Ectodermal cell (in vitro differentiated cells): ENCODE measurements around the gene NEAT1.

Experiments used
- H3K27ac ChIP-seq: 2 replicates; pipeline ENCODE4 v1.7.0; 2013; ENCODE audit warnings: mild to moderate bottlenecking, low read depth, low read length; ENCODE audit not compliant: insufficient read depth, poor library complexity, severe bottlenecking
- H3K27me3 ChIP-seq: 2 replicates; pipeline ENCODE4 v1.7.0; 2013; ENCODE audit warnings: mild to moderate bottlenecking, low read length; ENCODE audit not compliant: insufficient read depth, control insufficient read depth, poor library complexity, severe bottlenecking
- H3K36me3 ChIP-seq: one replicate; pipeline ENCODE4 v1.7.0; 2013; ENCODE audit warnings: low read length; ENCODE audit not compliant: control insufficient read depth, insufficient read depth
- H3K4me1 ChIP-seq: one replicate; pipeline ENCODE4 v1.7.0; 2013; ENCODE audit warnings: low read length; ENCODE audit not compliant: control insufficient read depth, insufficient read depth
- H3K4me3 ChIP-seq: 2 replicates; pipeline ENCODE4 v1.7.0; 2013; ENCODE audit warnings: low read depth, low read length, control low read depth; ENCODE audit not compliant: insufficient read depth
- H3K9me3 ChIP-seq: 2 replicates; pipeline ENCODE4 v1.7.0; 2013; ENCODE audit warnings: mild to moderate bottlenecking, low read length, moderate library complexity; ENCODE audit not compliant: control insufficient read depth
- WGBS, 2 experiments: methylation state at CpG; one replicate each; pipeline ENCODE4 v1.1.7; 2013; ENCODE audit warnings: missing lambda C conversion rate in 2 of 2; 5-methylcytosine and 5-hydroxymethylcytosine counted together

The NEAT1 gene

GRCh38 chr11:65417702-65418430, 4.7 kb upstream of the NEAT1 start:
- H3K9me3 ChIP-seq: no peaks in the 10 kb centered on the region
- WGBS, 2 experiments: 77 to 78% methylated on average over 19 of the region's 19 CpGs
- H3K27ac ChIP-seq: no peak overlapping the region
- H3K4me3 ChIP-seq: no peak overlapping the region
- H3K27me3 ChIP-seq: no peaks in the 10 kb centered on the region
- H3K36me3 ChIP-seq: no peaks in the 10 kb centered on the region
- H3K4me1 ChIP-seq: peaks cover 53% of the 10 kb centered on the region

DNA sequence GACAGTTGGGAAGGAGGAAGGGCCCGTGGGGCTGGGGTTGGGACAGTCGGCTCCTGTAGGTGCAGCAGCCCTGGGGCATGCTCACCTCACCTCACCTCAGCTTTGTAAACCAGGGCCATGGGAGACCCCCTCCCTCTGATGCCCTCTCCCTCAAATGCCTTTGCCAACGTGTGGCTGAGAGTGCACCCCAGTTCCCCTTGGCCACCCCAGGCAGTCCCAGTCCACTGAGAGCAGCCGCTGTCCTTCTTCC, 4.2 kb upstream of the NEAT1 start:
- 46 to 57% methylated on average over 4 of the region's 4 CpGs for WGBS, 2 experiments
- peaks cover 57% of the 10 kb centered on the region for H3K4me1 ChIP-seq
- no peaks in the 10 kb centered on the region for H3K27me3 ChIP-seq
- peak overlapping the region; percentile 95 for H3K27ac ChIP-seq
- no peaks in the 10 kb centered on the region for H3K36me3 ChIP-seq
- no peaks in the 10 kb centered on the region for H3K9me3 ChIP-seq
- no peak overlapping the region for H3K4me3 ChIP-seq

DNA sequence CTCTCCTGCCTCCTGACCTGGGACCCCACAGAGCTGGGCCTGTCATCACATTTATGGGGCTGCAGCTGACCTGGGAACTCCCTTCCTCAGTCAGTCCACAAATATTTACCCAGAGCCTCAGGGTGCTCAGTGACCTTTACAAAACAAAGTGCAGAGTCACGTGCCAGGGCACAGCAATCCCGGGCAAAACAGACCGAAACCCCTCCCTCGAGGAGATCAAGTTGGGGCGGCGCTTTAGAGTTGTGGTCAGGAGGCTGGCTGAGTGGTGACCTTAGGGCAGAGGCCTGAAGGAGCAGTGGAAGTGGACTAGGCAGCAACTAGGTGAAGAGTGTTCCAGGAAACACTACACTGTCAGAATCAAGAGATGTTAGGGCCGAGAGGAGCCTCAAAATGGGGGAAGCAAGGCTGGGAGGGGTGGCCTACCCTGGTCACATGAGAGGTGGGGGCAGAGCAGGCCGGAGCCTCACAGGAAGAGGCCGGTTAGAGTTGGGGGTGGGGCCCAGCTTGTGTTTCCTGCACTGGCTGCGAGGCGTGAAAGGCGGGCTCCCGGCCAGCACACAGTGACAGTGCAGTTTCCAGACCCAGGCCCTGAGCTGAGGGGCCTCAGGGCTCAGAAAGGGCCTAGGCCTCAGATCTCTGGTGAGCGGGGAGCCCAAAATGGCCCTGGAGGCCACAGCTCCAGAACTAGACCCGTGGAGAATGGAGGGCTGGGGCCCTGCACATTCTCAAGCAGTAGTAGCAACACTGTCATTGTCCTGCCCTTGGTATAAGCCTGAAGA, 3.7 kb upstream of the NEAT1 start:
- Histone ChIP-seq H3K36me3 (no peaks in the 10 kb centered on the region), H3K9me3 (no peaks in the 10 kb centered on the region), H3K4me1 (peaks cover 62% of the 10 kb centered on the region), H3K4me3 (no peak overlapping the region), H3K27ac (peak overlapping the region; percentile 95), H3K27me3 (no peaks in the 10 kb centered on the region)
- 16 to 17% methylated on average over 15 of the region's 15 CpGs for WGBS, 2 experiments

DNA sequence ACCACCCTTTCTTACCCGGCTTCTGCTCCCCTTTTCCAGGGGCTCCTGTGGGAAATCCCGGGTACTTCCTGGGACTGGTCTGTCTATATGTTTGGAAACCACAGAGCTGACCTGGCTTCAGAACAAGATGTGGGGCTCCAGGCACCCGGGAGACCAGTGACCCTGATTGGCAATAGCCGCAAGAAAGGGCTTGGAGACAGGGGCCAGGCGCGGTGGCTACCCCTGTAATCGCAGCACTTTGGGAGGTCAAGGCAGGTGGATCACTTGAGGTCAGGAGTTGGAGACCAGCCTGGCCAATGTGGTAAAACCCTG, 3.2 kb upstream of the NEAT1 start:
- no peaks in the 10 kb centered on the region for H3K36me3 ChIP-seq

GRCh38 chr11:65419772-65420481, 2.7 kb upstream of the NEAT1 start:
- no peaks in the 10 kb centered on the region for H3K36me3 ChIP-seq
- no peaks in the 10 kb centered on the region for H3K9me3 ChIP-seq
- H3K27ac ChIP-seq: peak overlapping the region; percentile 95
- 63 to 67% methylated on average over 6 of the region's 6 CpGs for WGBS, 2 experiments
- no peak overlapping the region for H3K4me3 ChIP-seq
- H3K4me1 ChIP-seq: peaks cover 71% of the 10 kb centered on the region
- no peaks in the 10 kb centered on the region for H3K27me3 ChIP-seq

More for the DNA sequence above, 3.2 kb upstream of the NEAT1 start:
- 78 to 79% methylated on average over 7 of the region's 7 CpGs for WGBS, 2 experiments
- Histone ChIP-seq H3K4me1 (peaks cover 66% of the 10 kb centered on the region), H3K4me3 (no peak overlapping the region), H3K27me3 (no peaks in the 10 kb centered on the region), H3K27ac (peak overlapping the region; percentile 95), H3K9me3 (no peaks in the 10 kb centered on the region)

DNA sequence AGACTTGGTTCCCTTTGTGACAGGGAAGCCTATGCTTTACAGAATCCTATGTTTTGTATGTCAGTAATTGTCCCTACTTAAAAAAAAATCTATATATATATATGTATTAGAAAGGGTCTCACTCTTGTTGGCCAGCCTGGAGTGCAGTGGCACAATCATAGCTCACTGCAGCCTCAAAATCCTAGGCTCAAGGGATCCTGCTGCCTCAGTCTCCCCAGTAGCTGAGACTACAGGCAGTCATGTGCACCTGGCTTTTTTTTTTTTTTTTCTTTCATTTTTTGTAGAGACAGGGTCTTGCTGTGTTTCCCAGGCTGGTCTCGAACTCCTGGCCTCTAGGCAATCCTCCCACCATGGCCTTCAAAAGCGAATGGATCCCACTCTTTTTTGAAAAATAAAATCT, 2.1 kb upstream of the NEAT1 start:
- Histone ChIP-seq H3K4me3 (no peak overlapping the region), H3K27me3 (no peaks in the 10 kb centered on the region), H3K27ac (peak overlapping the region; percentile 58), H3K4me1 (peaks cover 76% of the 10 kb centered on the region), H3K36me3 (no peaks in the 10 kb centered on the region), H3K9me3 (no peaks in the 10 kb centered on the region)
- 96 to 100% methylated on average over 2 of the region's 2 CpGs for WGBS, 2 experiments

- WGBS, 2 experiments: 68 to 70% methylated on average over 15 of the region's 15 CpGs
- peaks cover 76% of the 10 kb centered on the region for H3K4me1 ChIP-seq
- peak overlapping the region; percentile 57 for H3K4me3 ChIP-seq
- H3K27me3 ChIP-seq: no peaks in the 10 kb centered on the region
- H3K9me3 ChIP-seq: no peaks in the 10 kb centered on the region
- H3K27ac ChIP-seq: peak overlapping the region; percentile 98
- H3K36me3 ChIP-seq: no peaks in the 10 kb centered on the region
Observed at GRCh38 chr11:65420979-65421793, 1.4 kb upstream of the NEAT1 start.

DNA sequence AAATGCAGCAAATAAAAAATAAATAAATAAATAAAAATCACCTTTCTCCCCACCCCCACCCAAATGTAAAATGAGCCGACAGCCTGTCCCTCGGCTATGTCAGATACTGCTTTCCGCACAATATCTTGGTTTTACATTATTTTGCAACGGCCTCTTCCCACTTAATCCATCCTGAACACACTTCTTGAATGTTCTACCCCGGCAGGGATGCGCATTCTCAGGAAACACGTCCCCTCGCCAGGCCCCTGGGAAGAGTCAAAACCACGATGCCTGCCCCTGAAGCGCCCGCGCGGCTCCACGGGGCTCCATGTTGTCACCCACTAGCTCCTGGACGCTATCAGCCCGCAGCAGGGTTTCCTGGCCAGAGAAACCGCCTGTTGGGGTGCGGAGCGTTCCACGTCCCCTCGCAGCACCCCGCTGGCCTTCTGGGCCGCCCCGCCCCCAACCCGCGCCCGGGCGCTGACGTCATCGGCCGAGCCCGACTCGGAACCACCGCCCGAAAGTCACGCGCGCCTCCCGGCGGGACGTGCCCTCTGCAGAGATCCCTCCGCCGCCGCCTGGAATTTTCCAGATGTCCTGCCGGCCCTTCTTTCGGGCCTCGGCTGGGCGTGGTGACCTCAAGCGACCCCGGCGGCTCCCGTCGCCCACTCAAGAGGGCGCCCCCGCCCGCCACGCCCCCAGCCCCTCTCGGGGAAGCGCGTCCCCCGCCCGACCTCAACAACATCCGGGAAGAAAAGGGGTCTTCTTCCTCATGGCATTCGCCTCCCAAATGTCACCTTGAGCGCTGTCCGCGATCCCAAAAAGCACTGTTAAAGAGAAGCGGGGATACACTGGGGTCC, 585 bp upstream of the NEAT1 start:
- peak overlapping the region; percentile 57 for H3K4me3 ChIP-seq
- peak overlapping the region; percentile 98 for H3K27ac ChIP-seq
- H3K4me1 ChIP-seq: peaks cover 80% of the 10 kb centered on the region
- H3K36me3 ChIP-seq: no peaks in the 10 kb centered on the region
- no peaks in the 10 kb centered on the region for H3K27me3 ChIP-seq
- no peaks in the 10 kb centered on the region for H3K9me3 ChIP-seq
- 4% methylated on average over 68 of the region's 68 CpGs for WGBS, 2 experiments

DNA sequence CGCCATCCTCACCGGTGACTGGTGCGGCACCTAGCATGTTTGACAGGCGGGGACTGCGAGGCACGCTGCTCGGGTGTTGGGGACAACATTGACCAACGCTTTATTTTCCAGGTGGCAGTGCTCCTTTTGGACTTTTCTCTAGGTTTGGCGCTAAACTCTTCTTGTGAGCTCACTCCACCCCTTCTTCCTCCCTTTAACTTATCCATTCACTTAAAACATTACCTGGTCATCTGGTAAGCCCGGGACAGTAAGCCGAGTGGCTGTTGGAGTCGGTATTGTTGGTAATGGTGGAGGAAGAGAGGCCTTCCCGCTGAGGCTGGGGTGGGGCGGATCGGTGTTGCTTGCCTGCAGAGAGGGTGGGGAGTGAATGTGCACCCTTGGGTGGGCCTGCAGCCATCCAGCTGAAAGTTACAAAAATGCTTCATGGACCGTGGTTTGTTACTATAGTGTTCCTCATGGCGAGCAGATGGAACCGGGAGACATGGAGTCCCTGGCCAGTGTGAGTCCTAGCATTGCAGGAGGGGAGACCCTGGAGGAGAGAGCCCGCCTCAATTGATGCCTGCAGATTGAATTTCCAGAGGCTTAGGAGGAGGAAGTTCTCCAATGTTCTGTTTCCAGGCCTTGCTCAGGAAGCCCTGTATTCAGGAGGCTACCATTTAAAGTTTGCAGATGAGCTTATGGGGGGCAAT, 1.1 kb downstream of the NEAT1 start:
- no peaks in the 10 kb centered on the region for H3K36me3 ChIP-seq
- WGBS, 2 experiments: 73 to 79% methylated on average over 19 of the region's 19 CpGs

More for the DNA sequence above, 1.1 kb downstream of the NEAT1 start:
- no peak overlapping the region for H3K27ac ChIP-seq
- peak overlapping the region; percentile 57 for H3K4me3 ChIP-seq
- H3K4me1 ChIP-seq: peaks cover 73% of the 10 kb centered on the region
- H3K27me3 ChIP-seq: no peaks in the 10 kb centered on the region
- no peaks in the 10 kb centered on the region for H3K9me3 ChIP-seq
